Right renal cortex interstitium (tissue), 3 donors: ENCODE data around the gene KLK10. TPM values are rescaled to one million over a fixed set of nuclear protein-coding genes. Genes with fewer than 3 reads are reported as not detected.

ENCODE experiments used
- DNase-seq, 3 donors: peaks; one replicate each; pipeline ENCODE4 v3.0.0-alpha.2; 2013; ENCODE audit warnings: low read depth in 3 of 3, low spot score in 2 of 3
- polyA plus RNA-seq, 3 donors: library from polyadenylated mRNA; unstranded; fragments of 120-200 nt; gene quantifications; one replicate each; pipeline ENCODE4 v1.2.1, GENCODE V29; 2013; ENCODE audit not compliant: insufficient read length in 3 of 3

Gene KLK10
- polyA plus RNA-seq, 3 donors: 0.15 to 0.19 (median 0.18) TPM

GRCh38 chr19:51027126-51027806 is 7.8 kb upstream of the KLK10 start:
- no peak for DNase-seq

DNA sequence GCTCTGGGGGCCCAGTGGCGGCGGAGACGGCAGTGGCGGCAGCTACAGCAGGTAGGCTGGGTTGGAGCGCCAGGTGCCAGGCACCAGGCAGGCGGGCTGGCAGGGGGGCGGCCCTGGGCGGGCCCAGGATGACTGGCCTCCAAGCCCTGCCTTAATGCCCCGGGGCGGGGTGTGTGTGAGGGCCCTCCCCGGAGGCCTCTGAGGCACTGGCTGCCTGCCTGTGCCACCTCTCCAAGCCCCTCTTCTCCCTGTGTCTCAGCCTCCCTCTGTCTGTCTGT is 7.0 kb upstream of the KLK10 start, which contains the start of gene KLK11:
TSS of gene KLK11 (minus strand) at position 63 of the 278 bp plus-strand sequence. CDS start 985 bp downstream, outside the sequence.
- DNase-seq: no peak

DNA sequence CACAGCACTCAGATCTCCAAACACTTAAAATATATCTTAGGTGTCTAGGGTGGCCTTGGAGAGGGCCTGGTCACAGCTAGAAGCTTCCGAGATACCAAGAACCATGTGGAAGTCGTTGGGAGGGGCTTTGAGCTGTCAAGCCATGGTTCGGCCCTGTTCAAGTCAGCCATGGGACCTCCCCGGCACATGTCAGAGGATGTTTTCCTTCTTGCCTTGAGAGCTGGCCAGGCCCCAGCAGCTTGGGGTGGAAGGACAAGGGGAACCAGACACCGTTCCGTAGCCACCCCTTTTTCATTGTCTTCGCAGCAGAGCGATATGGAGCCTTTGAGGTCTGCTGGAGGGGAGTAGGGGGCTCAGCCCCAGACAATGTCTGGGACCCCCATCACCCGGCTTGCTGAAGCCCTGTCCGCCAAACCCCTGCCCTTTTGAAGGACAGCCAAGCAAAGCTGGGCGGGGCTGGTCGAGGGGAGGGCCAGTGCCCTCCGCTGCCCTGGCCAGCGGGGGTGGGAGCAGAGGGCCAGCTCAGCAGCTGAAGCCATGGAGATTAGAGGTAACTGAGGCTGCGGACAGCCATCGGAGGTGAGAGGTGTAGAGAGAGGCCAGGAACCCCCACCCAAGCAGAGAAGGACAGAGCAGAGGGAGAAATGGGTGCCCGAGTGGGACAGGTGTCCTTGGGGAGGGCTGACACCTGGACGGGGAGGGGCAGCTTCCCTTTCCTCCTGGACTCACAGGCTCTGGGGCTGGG is 6.5 kb upstream of the KLK10 start:
- DNase-seq: no peak

- DNase-seq: no peak
These were observed 5.9 kb upstream of the KLK10 start for GRCh38 chr19:51025401-51025800.

GRCh38 chr19:51024924-51025323 is 5.4 kb upstream of the KLK10 start:
- DNase-seq: no peak

- no peak for DNase-seq
These were observed 4.4 kb upstream of the KLK10 start for GRCh38 chr19:51023946-51024345.

DNA sequence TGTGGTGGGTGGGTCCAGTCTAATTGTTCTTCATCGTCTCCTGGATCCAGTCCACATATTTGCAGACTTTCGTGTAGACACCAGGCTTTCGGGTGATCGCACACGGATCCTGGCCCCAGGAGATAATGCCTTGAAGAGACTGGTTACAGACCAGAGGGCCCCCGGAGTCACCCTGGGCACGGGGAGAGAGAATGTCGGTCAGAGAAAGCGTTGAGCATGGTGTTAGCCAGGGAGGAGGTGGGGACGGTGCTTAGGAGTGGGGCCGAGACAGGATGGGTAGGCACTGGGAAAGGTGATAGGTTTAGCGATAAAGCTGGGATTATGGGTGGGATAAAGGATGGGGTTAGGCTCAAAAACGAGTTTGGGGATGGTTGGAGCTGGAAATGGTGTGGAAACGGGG is 3.0 kb upstream of the KLK10 start:
- no peak for DNase-seq

DNA sequence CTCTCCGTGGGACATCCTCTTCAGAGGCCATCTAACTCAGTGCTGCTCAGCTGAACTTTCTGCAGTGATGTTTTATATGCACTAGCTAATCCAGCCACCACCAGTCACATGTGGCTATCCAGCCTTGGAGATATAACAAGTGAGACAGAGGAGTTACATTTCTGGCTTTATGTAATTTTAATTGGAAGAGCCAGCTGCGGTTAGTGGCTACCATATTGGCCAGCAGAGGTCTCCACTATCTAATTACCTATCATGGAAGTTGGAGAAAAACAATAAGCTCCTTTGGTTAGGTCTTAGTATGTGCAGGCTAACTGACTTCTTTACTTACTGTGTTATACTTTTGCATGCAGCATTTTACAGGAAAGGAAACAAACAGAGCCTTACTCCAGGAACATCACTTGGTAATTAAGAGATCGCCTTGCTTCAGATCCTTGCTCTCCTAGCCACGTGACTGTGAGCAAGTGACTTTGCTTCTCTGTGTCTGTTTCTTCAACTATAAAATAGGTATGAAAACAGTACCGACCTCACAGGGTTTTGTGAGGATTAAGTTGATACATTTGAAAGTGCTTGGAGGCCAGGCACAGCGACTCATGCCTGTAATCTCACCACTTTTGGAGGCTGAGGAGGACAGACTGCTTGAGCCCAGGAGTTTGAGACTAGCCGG is 1.6 kb upstream of the KLK10 start:
- DNase-seq: no peak

DNA sequence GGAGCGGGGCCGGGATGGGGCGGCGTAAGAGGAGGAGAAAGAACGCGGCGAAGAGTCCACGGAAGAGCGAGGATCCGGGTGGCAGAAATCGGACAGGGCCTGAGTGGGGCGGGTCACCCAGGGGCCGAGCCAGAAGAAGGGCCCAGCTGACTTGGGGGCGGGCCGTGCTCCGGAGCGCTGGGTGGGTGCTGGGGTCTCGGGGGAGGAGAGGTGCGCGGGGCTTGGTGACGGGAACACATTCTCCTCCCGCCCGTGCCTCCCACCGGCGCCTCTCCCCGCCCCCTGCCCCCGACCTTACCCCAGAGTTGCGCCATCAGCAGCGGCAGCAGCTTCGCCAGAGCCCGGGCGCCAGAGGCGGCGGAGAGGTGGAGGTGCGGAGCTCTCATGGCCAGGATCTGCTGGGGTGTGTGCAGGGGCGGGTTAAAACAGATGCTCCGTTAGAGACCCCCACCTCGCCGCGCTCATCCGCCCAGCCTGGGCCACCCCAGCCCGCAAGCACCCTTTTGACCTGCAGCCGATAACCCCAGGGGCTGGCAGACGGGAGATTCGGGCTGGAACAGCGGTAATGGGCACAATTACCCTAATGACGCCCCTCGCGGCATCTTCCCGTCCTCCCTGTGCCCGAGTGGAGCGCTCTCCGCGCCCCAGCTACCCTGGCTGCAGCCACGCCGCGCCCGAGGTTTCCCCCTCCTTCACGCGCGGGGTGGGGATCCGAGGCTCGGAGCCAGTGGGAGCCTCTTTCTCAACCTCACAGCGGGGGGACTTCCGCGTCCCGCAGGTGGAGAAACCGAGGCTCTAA is 565 bp downstream of the KLK10 start:
- no peak for DNase-seq

GRCh38 chr19:51016798-51017683 is 2.5 kb downstream of the KLK10 start:
- DNase-seq: no peak

DNA sequence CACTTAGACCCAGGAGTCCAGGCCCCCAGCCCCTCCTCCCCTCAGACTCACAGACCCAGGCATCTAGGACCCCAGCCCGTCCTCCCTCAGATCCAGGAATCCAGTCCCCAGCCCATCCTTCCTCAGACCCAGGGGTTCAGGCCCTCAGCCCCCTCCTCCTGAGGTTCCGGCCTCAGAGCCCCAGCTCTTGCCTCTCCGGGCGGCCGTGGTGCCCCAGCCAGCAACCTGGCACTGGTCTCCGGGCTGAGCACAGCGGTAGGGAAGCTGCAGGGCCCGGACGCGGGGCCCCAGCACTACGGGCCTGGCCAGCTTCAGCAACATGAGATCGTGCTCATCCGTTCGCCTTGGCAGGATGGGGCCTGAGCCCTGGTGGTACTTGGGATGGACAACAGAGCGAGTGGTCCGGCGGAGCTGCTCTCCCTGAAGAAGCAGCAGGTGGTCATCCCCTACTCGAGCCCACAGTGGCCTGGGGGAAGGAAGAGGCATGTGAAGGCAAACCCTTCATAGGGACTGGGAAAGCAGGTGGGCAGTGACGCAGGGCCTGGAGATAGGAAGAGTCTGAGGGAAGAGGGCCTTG is 3.7 kb downstream of the KLK10 start:
- DNase-seq: no peak

GRCh38 chr19:51014242-51014641 is 5.3 kb downstream of the KLK10 start:
- no peak for DNase-seq

- DNase-seq: no peak
These were observed 6.8 kb downstream of the KLK10 start for GRCh38 chr19:51012661-51013190.

- no peak for DNase-seq
These were observed 9.3 kb downstream of the KLK10 start for GRCh38 chr19:51010066-51010795.

DNA sequence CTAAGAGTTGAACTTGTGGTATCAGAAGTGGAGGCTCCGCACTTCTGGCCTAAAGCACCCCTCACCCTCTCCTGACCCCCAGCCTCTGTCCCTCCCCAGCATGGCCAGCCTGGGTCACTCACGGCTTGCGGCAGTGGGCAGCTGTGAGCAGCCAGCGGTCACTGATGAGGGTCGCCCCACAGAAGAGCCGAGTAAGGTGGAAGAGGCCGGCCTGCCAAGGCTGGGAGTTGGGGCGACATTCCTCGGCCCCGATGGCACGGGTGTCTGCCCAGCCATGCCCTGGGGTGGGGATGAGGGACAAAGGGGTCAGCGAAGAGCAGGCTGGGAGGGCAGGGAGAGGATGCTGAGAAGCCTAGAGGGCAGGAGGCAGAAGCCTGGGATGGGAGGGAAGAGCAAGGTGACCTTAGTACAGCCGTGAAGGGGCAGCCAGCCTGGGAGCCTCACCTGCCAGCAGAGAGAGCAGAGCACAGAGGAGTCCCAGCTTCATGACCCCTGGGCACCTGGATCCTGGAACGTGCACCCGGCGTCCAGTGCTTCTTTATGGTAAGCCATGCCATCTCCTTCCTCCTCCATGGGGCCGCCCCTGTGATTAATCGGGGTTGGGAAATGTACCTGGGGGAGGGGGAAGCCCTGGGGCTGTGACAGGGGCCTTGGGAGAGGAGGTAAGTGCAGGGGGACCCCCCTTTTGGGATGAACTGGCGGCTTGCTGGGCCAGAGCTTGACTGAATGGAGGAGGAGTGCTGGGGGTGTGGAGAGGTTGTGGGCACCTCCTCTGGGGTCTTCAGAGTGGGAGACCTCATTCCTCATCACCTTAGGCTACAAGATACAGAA is 10.2 kb downstream of the KLK10 start:
- no peak for DNase-seq

DNA sequence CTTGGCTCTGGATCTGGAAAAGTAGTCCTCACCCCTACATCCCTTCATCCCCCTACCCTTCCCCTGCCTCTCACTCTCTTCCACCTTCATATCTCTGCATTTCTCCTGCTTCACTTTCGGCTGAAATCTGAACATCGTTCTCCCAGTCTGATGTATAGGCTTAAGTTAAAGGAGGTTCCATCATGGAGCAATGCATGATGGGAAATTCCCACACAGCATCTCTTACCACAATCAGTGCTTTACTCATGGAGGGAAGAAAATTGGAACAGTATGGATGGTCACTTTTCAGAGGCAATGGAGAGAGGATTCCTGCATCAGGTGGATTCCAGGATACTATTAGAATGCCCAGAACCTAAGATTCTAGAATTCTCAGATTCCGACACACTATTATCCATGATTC is 12.0 kb downstream of the KLK10 start:
- no peak for DNase-seq

- DNase-seq: no peak
These were observed 13.1 kb downstream of the KLK10 start for GRCh38 chr19:51006406-51006805.

DNA sequence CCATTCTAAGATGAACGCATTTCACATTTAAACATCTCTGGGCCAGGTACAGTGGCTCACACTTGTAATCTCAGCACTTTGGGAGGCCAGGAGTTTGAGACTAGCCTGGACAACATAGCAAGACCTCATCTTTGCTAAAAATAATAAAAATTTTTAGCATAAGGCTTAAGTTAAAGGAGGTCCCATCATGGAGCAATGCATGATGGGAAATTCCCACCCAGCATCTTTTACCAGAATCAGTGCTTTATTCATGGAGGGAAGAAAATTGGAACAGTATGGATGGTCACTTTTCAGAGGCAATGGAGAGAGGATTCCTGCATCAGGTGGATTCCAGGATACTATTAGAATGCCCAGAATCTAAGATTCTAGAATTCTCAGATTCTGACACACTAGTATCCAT is 14.3 kb downstream of the KLK10 start:
- no peak for DNase-seq
